ENCODE results near the gene ECEL1. TPM values are rescaled to one million over a fixed set of nuclear protein-coding genes. Genes with fewer than 3 reads are reported as not detected.
A peak's percentile ranks its signal among the peaks of the same experiment; 100 is the strongest.

ECEL1 gene, protein sequence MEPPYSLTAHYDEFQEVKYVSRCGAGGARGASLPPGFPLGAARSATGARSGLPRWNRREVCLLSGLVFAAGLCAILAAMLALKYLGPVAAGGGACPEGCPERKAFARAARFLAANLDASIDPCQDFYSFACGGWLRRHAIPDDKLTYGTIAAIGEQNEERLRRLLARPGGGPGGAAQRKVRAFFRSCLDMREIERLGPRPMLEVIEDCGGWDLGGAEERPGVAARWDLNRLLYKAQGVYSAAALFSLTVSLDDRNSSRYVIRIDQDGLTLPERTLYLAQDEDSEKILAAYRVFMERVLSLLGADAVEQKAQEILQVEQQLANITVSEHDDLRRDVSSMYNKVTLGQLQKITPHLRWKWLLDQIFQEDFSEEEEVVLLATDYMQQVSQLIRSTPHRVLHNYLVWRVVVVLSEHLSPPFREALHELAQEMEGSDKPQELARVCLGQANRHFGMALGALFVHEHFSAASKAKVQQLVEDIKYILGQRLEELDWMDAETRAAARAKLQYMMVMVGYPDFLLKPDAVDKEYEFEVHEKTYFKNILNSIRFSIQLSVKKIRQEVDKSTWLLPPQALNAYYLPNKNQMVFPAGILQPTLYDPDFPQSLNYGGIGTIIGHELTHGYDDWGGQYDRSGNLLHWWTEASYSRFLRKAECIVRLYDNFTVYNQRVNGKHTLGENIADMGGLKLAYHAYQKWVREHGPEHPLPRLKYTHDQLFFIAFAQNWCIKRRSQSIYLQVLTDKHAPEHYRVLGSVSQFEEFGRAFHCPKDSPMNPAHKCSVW
- total RNA-seq (1 to 10 TPM in 1 of 6 donors, under 1 TPM in 3, not detected in 2; 0.47 to 1.1 (median 0.76) TPM), polyA plus RNA-seq (under 1 TPM; 0.30 to 0.99 TPM)

DNA sequence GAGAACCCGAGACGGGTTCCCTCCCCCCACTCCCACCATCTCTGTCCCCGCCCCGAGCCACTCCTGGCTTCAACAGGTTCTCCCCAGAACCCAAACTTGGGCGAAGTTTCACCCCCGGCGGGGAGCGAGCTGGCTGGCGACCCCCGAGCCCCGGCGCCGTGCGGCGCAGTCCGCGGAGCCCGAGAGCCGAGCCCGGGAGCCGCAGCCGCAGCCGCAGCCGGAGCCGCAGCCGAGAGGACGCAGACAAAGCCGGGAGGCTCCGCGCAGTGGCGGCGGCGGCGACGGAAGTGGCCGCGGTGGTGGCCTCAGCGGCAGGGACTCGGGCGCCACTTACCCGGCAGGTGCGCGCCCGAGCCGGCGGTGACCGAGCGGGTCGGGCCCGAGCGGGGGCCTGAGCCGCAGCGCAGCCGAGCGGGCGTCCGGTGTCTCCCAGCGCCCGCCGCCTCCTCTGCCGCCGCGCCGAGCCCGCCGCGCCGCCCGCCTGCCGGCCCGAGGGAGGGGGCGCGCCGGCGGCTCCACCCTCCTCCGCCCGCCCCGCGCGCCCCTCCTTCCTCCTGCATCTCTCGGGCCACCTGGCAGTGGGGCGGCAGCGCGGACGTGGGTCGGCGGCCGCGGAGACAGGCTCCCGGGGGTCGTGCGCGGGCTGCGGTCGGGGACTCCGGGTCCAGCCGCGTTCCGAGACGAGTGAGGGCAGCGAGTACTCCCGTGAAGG lies at the start of gene ECEL1:
TSS of gene ECEL1 (minus strand) at position 450 of the 712 bp plus-strand sequence. CDS start 1,181 bp downstream, outside the sequence.
- FAIRE-seq (no peak), ATAC-seq (peak in 2 of 4 donors; percentile 28 to 31), DNase-seq (peak in 3 of 6 donors; percentile 11 to 62 (median 46))
- TF ChIP-seq, protein P1, sequence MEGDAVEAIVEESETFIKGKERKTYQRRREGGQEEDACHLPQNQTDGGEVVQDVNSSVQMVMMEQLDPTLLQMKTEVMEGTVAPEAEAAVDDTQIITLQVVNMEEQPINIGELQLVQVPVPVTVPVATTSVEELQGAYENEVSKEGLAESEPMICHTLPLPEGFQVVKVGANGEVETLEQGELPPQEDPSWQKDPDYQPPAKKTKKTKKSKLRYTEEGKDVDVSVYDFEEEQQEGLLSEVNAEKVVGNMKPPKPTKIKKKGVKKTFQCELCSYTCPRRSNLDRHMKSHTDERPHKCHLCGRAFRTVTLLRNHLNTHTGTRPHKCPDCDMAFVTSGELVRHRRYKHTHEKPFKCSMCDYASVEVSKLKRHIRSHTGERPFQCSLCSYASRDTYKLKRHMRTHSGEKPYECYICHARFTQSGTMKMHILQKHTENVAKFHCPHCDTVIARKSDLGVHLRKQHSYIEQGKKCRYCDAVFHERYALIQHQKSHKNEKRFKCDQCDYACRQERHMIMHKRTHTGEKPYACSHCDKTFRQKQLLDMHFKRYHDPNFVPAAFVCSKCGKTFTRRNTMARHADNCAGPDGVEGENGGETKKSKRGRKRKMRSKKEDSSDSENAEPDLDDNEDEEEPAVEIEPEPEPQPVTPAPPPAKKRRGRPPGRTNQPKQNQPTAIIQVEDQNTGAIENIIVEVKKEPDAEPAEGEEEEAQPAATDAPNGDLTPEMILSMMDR (IDR thresholded peaks at IDR 0.05): no peak
- intact Hi-C loops (cut with DNase I): no loop called here
- Histone ChIP-seq H3K27me3 (peaks cover 0 to 7% (median 3%) of the 10 kb centered on the region in 4 donors), H3K4me1 (no peaks in the 10 kb centered on the region), H3K36me3 (no peaks in the 10 kb centered on the region), H3K4me3 (peak within 1 kb of the TSS in 1 of 4 donors; percentile 31), H3K27ac (no peak within 1 kb of the TSS), H3K9me3 (no peaks in the 10 kb centered on the region)
- 2 to 4% methylated on average over 30 to 100 of the region's 102 CpGs for WGBS, 2 donors

DNA sequence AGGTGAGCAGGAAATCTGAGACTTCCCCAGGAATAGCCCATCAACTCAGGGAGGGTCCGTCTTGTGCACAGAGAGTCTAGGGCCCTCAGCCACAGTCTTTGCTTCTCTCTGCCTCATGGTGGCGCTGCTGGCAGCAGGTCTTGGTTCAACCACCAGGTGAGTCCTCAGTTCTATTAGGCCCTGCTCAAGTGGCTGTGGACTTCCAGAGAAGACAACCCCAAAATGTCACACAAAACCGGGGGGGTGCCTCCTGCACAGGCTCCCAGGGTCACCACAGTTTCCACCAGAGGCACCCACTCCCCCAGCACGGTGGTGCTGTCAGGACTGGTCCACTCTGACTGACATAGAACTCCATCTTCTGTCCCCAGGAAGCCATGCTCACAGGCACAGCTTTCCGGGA lies 49.4 kb upstream of the ECEL1 start:
- intact Hi-C loops (cut with DNase I): no loop called here
- Histone ChIP-seq H3K4me3 (no peak overlapping the region), H3K27me3 (no peaks in the 10 kb centered on the region), H3K27ac (no peak overlapping the region), H3K9me3 (no peaks in the 10 kb centered on the region), H3K36me3 (no peaks in the 10 kb centered on the region), H3K4me1 (no peaks in the 10 kb centered on the region)
- ATAC-seq: peak; percentile 11 to 52 (median 28)
- peak in 1 of 6 donors; percentile 31 for DNase-seq
- WGBS, 2 donors: 55 to 58% methylated on average over 5 of the region's 5 CpGs
- TF ChIP-seq, protein P1 (IDR thresholded peaks at IDR 0.05): no peak
- no peak for FAIRE-seq

DNA sequence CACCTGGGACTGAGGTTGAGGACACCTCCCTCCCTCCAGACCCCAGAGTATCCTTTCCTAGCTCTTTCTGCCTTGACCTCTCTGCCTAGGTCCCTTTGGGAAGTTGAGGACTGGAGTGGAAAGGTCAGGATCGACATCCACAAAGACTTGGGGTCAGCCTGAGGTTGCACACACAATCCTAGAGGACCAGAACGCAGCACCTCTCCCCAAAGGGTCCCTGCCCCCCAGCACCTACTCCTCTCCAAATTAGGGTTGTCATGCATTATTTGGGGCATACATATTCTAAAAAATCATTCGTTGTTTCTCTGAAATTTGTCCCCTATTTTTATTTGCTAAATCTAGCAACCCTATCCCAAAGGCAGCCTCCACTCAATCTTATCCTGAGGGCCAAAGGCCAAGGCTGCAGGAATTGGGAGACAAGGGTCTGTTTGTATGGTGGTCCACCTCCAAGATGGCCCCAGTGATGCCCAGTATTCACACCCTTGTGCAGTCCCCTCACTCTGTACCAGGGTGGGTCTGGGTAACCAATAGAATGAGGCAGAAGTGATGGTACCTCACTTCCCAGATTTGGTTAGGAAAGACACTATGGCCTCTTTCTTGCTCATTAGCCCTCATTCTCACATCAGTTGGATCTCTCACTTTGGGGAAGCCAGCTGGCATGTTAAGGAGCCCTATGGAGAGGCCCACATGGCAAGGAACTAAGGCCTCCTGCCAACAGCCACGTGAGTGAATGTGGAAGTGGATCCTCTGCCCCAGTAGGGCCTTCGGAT lies 48.3 kb upstream of the ECEL1 start:
- TF ChIP-seq, protein P1 (IDR thresholded peaks at IDR 0.05): no peak
- Histone ChIP-seq H3K27ac (no peak overlapping the region), H3K9me3 (no peaks in the 10 kb centered on the region), H3K4me3 (no peak overlapping the region), H3K27me3 (no peaks in the 10 kb centered on the region), H3K36me3 (no peaks in the 10 kb centered on the region), H3K4me1 (no peaks in the 10 kb centered on the region)
- WGBS, 2 donors: 89 to 92% methylated on average over 5 of the region's 5 CpGs
- FAIRE-seq: no peak
- peak in 1 of 6 donors; percentile 5 for DNase-seq
- no peak for ATAC-seq
- intact Hi-C loops (cut with DNase I): no loop called here

DNA sequence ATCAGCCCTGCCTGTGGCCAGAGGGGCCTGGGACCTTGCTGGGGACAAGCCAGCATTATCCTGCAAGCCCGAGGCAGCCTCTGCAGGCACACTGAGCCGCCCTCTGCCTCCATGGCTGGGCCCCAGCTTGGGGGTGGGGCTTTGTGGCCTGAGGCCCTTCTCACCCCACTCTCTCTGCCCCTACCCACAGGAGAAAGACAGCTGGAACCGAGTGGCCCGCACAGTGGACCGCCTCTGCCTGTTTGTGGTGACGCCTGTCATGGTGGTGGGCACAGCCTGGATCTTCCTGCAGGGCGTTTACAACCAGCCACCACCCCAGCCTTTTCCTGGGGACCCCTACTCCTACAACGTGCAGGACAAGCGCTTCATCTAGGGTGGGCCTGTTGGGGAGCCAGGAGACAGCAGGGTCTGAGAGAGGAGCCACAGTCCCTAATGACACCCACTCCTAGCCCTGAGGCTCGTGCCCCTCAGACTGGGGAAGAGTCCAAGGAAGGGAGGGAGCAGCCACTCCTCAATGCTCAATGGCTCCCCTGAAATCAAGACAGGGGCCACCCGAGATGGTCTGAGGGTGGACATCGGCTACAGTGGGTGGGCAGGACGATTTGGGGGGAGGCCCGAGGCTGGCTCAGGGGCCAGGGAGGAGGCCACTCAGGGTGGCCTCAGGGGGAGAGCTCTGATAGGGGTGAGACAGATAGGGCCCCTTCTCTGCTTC lies 47.5 kb upstream of the ECEL1 start:
- Histone ChIP-seq H3K4me1 (no peaks in the 10 kb centered on the region), H3K4me3 (no peak overlapping the region), H3K9me3 (no peaks in the 10 kb centered on the region), H3K27ac (no peak overlapping the region), H3K36me3 (no peaks in the 10 kb centered on the region), H3K27me3 (no peaks in the 10 kb centered on the region)
- FAIRE-seq (no peak), ATAC-seq (no peak), DNase-seq (peak in 2 of 6 donors; percentile 37 to 55)
- intact Hi-C loops (cut with DNase I): no loop called here
- TF ChIP-seq, protein P1 (IDR thresholded peaks at IDR 0.05): no peak
- WGBS, 2 donors: 75 to 77% methylated on average over 14 of the region's 14 CpGs

Measured in pancreas (tissue), 10 donors.